NCI-H2196 treated with DMSO at 0.1 percent for 48 hours (cell line): Measurements from ENCODE around the gene NBDY.

Source experiments
- DNase-seq: peaks from one replicate; lab custom pipeline; 2025; ENCODE audit not compliant: unreplicated experiment; lab: John Stamatoyannopoulos, UW

The NBDY gene

DNA sequence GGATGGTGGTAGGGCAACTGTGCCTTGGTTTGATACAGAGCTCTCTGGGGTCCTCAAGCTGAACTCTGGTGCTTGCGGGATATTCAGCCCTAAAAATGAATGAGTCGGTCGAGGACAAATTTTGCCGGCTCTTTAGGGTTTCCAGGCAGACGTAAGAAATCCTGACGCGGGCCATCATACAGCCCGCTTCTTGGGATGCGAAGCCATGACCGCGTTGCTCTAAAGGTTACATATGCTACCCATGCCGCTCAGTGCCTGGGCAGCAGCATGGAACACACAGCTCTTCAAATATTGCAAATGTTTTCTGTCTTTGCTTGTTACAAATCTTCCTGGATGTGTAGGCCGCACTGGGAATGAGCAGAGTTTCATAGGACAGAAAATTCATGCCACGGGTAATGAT lies 55.6 kb downstream of the NBDY start:
- DNase-seq: no peak

DNA sequence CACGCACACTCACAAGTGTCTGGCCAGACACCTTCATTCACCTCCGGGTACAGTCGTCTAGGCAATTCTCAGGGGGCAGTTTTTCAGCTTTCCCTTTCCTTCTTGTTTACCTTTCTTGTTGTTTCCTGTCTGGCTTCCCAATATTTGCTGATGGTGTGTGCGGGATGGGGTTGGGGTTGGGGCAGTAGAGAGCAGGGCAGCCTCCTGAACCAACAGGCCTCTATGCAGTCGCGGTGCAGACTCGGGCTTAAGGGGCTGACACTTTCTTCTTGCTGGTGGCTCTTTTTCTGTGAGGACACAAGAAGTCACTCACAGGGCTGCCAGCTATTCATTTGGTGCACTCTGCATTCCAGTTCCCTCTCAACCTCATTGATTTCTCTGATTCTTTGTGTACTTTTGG lies 56.4 kb downstream of the NBDY start:
- DNase-seq: no peak

DNA sequence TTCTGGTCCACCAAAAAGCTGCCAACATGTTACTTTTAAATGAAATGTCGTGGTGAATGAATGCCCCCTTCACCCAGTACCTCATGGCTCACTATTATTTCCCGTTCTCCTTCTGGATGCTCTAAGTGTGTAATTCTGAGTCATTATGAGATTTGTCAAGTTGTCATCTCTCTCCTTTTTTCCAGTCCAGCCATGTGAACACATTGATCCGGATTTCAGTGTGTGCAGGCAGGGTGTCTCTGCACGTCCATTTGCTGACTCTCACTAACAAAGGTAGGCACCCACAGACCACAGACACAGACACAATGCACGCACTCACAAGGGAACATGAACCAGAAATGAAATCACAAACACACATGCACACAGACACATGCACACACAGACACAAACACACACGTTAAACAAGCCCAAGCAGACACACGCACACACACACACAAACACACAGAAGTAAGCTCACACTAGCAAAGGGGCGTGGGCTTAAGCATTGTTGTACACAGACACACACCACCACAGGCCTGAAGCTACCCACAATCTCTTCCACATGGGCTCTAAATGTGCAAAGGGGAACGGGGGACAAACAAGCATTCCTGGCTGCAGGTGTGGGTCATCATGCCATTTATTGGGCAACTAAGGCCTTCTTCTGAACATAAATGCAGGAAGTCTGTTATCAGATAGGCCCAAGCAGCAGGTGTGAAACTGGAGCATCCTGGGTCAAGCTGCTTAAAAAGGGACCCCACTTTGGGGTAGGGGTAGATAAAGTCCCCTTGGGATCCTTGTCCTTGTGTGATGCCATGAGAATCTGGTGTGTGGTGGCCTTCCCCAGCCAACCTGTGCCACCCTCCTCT lies 58.1 kb downstream of the NBDY start:
- no peak for DNase-seq

DNA sequence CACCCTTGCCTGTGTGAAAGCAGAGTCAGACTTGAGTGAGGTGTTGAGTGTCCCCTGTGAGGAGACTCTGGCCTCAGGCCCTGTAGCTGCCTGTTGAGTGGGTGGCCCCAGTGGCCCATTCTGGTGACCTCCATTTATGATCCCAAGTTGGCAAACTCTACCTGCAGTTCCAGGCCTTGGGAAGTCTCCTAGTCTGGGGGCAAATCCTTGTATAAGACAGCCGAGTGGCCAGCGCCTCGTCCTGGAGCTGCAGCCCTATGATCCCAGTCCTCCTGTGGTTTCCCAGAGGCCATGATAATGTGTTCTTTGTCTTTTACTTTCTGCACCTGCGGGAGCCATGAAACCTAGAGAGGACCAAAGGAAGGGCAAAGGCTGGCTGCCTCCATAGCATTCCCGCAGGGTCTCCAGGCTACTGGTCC lies 58.7 kb downstream of the NBDY start:
- no peak for DNase-seq

DNA sequence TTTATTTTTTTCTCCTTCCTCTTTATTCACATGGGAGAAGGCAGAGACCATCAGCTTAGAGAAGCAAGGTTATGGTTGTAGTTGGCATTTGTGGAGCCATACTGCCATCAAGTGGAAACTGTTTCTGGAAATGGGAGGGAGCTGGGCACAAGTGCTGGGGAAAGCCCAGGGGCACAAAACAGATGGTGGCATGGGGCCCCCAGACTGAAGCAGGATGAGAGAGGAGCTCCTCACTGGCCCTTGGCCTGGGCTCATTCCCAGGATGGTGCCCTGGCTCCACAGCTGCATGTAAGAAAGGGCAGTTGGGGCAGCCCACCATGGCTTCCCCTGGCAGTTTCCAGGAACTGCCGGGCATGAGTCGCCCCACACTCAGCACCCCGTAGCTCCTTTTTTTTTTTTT lies 59.2 kb downstream of the NBDY start:
- no peak for DNase-seq

DNA sequence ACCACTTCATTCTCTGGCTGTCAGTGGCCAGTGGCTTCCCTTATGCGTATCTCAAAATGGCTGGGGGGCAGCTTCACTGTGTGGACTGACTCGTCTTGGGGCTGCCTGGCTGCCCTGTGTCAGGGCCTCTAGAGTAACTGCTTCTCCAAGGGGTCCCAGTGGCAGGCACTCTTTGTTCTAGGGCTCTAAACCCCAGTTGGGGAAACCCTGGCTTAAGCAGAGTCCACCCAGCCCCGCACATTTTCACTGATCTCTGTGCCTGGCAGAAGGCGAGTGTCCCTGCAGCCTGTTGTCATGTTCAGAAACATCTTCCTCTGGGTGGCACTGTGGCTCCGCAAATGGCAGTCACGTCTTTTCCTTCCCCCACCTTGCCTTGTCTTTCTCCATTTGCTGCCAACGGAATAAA lies 59.7 kb downstream of the NBDY start:
- DNase-seq: no peak

DNA sequence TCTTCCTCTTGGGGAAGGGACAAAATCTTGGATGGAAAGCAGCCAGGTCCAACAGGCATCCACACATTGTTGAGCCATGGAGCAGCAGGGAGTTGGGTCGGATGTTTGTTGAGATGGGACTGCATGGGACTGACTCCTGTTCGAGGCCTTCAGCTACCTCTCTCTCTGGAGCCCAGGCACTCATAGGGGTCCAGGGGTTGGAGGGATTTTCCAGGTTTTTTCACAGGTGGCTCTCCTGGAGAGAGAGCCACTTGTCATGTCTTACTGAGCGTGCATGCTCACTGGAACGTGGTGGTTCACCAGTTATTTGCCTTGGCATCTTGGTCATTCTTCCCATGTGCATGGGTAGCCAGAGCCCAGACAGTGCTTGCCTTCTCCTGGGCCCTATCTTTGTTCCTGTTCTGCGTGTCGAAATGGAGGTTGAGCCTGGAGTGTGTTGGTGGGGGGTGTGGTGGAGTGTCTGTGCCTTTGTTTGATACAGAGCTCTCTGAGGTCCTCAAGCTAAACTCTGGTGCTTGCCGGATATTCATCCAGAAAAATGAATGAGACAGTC lies 60.6 kb downstream of the NBDY start:
- no peak for DNase-seq

DNA sequence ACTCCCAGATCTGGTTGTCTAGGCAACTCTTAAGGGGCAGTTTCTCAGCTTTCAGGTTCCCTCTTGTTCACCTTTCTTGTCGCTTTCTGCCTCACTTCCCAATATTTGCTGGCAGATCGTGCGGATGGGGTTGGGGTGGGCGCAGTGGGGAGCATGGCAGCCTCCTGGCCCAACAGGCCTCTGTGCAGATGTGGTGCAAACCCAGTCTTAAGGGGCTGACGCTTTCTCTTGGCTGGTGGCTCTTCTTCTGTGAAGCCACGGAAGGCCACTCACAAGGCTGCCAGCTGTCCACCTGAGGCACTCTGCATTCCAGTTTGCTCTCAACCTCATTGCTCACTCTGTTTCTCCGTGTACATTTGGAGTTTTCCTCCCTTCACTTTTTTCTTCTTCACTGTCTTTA lies 61.7 kb downstream of the NBDY start:
- DNase-seq: no peak

DNA sequence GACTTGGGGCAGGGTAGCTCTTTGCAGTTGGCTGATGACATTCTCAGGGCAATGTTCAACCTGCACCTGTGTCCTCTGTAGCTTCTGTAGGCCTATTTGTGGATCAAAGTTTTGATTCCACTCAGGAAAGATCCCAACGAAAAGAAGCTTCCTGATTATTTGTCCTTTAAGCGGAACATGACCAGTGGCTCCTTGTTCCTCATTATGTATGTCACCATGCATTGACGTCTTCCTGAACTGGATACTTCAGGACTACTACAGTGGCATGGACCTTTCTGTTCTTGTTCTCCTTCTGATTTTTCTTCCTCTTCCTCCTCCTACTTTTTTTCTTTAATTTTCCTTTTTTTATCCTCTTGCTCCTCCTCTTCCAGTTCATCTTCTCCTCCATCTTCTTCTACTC lies 62.4 kb downstream of the NBDY start:
- DNase-seq: no peak

DNA sequence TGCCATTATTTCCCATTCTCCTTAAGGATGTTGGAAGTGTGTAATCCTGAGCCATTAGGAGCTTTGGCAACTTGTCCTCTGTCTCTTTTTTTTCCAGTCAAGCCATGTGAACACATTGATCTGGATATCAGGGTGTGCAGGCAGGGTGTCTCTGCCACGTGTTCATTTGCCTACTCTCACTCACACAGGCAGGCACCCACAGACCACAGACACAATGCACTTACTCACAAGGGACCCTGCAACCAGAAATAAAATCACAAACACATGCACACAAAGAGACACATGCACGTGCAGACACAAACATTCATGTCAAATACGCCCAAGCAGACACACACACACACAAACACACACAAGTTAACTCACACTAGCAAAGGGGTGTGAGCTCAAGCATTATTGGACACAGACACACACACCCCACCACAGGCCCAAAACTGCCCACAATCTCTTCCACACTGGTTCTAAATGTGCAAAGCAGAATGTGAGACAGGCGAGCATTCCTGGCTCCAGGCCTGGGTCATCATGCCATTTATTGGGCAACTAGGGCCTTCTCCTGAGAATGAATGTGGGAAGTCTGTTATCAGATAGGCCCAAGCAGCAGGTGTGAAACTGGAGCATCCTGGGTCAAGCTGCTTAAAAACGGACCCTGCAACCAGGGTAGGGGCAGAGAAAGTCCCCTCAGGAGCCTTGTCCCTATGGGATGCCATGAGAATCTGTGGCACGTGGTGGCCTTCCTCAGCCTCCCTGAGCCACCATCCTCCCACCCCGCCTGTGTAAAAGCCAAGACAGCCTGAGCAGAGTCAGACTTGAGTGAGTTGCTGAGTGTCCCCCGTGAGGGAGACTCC lies 63.4 kb downstream of the NBDY start:
- DNase-seq: no peak

DNA sequence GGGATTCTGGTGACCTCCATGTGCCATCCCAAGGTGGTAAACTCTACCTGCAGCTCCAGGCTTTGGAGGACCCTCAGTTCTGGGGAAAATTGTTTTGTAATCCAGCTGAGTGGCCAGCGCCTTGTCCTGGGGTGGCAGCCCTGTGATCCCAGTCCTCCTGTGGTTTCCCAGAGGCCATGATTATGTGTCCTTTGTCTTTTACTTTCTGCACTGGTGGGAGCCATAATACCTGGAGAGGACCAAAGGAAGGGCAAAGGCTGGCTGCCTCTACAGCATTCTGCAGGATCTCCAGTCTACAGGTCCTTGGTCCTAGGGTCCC lies 64.0 kb downstream of the NBDY start:
- no peak for DNase-seq

DNA sequence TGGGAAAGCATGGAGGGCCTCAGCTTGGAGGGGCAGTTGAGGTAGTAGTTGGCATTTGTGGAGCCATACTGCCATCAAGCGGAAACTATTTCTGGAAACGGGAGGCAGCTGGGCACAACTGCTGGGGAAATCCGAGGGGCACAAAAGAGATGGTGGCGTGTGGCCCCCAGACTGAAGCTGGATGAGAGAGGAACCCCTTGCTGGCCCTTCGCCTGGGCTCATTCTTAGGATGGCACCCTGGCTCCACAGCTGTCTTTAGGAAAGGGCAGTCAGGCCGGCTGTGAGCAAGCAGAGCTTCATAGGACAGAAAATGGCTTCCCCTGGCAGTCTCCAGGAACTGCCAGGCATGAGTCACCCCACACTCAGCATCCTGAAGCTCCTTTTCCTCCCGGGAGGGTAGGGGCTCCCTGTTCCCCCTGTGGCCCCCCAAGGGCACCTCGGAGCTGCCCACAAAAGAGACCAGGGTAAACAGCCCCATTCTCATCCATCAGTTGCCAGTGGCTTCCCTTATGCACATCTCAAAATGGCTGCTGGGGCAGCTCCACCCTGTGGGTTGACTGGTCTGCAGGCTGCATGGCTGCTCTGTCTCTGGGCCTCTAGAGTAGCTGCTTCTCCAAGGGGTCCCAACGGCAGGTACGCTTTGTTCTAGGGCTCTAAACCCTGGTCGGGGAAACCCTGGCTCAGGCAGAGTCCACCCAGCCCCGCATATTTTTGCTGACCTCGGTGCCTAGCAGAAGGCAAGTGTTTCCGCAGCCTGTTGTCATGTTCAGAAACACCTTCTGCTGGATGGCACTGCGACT lies 64.7 kb downstream of the NBDY start:
- DNase-seq: no peak

DNA sequence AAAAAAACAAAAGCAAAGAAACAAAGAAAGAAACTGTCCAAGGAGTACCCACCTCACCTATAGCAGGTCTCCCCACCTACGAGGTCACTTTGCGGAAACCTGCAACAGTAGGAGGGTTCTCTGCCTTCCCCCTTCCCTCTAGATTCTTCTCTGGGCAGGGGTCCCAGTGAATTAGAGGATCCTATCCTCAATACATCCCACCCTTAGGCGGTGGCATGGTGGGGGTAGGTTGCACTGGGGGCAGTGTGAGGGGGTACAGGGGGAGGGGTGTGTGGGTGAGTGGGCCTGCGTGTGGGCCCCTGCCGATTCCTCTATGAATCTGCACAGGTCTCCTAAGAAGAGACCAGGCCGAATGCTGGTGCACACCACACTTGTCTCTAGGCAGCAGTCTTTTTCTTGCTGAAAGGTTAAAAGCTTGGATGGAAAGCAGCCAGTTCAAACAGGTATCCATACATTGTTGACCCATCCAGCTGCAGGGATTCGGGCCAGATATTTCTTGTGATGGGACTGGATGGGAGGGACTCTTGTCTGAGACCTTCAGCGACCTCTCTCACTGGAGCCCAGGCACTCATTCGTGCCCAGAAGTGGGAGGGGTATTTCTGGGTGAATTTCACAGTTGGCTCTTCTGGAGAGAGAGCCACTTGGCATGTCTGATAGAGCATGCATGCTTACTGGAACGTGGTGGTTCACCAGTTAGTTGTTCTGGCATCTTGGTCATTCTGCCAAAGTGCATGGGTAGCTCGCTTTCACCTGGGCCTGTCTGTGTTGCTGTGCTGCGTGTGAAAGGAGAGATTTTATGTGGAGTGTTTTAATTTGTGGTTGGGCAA lies 65.6 kb downstream of the NBDY start:
- no peak for DNase-seq

DNA sequence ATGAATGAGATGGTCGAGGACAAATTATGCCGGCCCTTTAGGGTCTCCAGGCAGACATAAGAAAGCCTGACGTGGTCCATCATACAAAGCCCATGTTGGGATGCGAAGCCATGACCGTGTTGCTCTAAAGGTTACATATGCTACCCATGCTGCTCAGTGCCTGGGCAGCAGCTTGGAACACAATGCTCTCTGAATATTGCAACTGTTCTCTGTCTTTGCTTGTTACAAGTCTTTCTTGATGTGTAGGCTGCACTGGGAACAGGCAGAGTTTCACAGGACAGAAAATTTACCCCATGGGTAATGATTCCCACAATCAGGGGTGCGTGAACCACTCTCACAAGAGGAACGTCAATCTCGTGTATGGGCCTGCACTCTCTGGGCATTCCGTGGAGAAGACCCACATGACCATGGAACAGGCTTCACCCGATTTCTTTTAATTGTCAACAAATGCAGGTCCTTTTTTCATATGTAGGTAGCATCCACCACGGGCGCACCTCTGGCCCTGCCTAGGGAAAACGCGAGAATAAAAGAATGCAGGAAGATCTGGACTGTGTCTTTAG lies 66.3 kb downstream of the NBDY start:
- DNase-seq: no peak

DNA sequence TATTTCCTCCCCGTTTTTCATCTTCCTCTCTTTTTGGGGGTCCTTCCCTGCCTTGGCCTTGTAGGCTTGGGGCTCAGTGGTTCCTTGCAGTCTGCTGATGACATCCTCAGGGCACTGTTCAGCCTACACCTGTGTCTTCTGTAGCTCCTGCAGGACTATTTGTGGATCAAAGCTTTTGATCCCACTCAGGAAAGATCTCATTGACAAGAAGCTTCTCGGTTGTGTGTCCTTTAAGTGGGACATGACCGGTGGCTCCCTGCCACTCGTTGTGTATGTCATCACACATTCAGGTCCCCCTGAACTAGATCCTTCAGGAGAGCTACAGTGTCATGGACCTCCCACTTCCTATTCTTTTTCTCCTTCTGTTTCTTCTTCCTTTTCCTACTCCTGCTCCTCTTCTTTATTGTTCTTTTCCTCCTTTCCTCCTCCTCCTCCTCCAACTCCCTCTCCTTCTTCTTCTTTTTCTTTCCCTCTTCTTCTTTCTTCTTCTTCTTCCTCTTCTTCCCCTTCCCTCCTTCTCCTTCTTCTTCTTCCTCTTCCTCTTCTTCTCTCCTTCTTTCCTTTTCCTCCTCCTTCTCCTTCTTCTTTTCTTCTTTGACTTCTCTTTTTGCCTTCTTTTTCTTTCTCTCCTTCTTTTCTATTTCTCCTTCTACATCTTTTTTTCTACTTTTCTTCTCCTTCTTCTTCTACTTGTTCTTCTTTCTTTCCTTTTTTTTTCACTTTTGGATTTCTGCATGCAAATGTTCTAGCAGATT lies 67.8 kb downstream of the NBDY start:
- DNase-seq: no peak

DNA sequence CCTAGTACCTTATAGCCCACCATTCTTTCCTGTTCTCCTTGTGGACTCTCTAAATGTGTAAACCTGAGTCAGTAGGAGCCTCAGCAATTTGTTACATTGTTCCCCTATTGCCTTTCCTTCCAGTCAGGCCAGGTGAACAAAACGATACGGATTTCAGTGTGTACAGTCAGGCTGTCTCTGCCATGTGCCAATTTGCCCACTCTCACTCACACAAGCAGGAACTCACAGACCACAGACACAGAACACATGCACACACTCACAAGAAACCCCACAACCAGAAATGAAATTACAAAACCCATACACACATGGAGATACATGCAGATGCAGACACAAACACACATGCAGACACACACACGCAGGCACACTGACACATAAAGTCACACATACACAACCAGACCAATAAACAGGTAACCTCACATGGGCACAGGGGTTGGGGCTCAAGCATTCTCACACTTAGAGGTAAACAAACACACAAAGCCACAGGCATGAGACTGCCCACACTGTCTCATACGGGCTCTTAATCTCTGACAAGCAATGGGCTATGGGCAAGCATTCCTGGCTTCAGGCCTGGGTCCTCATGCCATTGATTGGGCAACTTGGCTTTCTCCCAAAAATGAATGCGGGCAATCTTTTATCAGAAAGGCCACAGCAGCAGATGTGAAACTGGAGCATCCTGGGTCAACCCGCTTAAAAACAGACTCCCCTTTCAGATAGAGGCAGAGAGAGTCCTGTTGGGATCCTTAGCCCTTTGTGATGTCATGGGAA lies 68.7 kb downstream of the NBDY start:
- no peak for DNase-seq

DNA sequence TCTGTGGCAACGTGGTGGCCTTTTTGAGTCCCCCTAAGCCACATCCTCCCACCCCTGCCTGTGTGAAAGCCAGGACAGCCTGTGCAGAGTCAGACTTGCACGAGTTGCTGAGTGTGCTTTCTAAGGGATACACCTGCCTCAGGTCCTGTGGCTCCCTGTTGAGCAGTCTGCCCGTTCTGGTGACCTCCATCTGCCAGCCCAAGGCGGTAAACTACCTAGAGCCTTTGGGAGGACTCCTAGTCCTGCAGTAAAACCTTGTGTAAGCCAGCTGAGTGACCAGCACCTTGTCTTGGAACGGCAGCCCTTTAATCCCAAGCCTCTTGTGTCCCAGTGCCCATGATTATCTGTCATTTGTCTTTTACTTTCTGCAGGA lies 69.3 kb downstream of the NBDY start:
- DNase-seq: no peak

DNA sequence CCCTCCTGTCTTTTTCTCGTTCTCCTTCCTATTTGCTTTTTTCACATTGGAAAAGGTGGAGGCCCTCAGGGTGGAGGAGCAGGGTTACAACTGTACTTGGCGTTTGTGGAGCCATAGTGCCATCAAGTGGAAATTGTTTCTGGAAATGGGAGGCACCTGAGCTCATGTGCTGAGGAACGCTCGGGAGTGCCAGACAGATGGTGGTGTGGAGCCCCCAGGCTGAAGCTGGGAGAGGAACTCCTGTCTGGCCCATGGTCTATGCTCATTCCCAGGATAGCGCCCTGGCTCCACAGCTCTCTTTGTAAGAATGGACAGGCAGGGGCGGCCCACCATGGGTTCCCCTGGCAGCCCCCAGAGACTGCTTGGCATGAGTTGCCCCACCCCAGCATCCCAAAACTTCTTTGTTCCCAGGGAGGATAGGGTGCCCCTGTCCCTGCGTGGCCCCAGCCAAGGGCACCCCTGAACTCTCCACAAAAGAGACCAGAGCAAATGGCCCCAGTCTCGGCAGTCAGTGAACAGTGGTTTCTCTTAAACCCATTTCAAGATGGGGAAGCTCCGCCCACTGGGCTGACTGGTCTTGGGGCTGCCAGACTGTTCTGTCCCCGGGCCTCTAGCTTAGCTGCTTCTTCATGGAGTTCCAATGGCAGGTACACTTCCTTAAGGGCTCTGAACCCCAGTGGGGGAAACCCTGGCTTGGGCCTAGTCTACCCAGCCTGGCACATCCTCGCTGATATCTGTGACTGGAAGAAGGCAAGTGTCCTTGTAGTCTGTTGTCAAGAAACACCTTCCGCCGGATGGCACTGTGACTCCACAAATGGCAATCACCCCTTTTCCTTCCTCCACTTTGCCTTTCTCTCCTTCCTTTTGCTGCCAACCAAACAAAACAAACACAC lies 70.1 kb downstream of the NBDY start:
- DNase-seq: no peak
